HepG2 (cell line): ENCODE measurements around the gene C19orf38. TPM values are rescaled to one million over a fixed set of nuclear protein-coding genes. Genes with fewer than 3 reads are reported as not detected.

ENCODE experiments used
- ATAC-seq: fragments of 200-7000 bp; cut with Tn5 transposase; 3 replicates; pipeline ENCODE4 v1.9.1; 2020; ENCODE audit warnings: mild to moderate bottlenecking, moderate library complexity
- BruUV-seq: library from RNA; stranded (reverse); fragments of 400-500 nt; replicated peaks from 2 replicates; lab custom pipeline; 2021; lab: Mats Ljungman, UMichigan
- CTCF ChIA-PET: fragments of 300-600 bp; formaldehyde crosslinking; extraction: SDS; loops from one replicate; lab custom pipeline; 2021; ENCODE audit warnings: low total read pairs, inconsistent platforms, low intra/inter-chr PET ratio; lab: Yijun Ruan, JAX
- POLR2A ChIA-PET: fragments of 350-600 bp; sonication (Branson Sonifier 250); formaldehyde crosslinking; loops from one replicate; lab custom pipeline; 2020; ENCODE audit warnings: antibody characterized with exemption, inconsistent platforms; lab: Yijun Ruan, JAX
- DNase-seq: peaks from one replicate; pipeline ENCODE4 v3.0.0-alpha.2; 2015; ENCODE audit warnings: low spot score
- FAIRE-seq: peaks from 3 replicates; lab custom pipeline; 2011; peaks lifted over from hg19 to GRCh38; lab: Jason Lieb, UNC
- H2AFZ ChIP-seq: one replicate; pipeline ENCODE4 v1.6.1; 2011; ENCODE audit warnings: low read length, inconsistent platforms
- H3K27ac ChIP-seq: fragments of 300-600 bp; 3 replicates; pipeline ENCODE4 v1.8.0; 2011; ENCODE audit warnings: mixed run types, mild to moderate bottlenecking, mixed read lengths, low read length, inconsistent platforms; ENCODE audit not compliant: insufficient read depth; ENCODE audit errors: extremely low read length
- H3K27me3 ChIP-seq, 2 experiments: fragments of 200-600 bp in 1 of 2; 2 replicates in 1 of 2; 3 replicates in 1 of 2; pipeline versions ENCODE4 v1.6.0 to v1.8.0; 2011; ENCODE audit warnings: low read length in 2 of 2, mild to moderate bottlenecking in 2 of 2, moderate library complexity in 2 of 2, inconsistent platforms in 1 of 2; ENCODE audit not compliant: insufficient read depth in 2 of 2, control insufficient read depth in 1 of 2
- H3K36me3 ChIP-seq, 2 experiments: fragments of 200-600 bp in 1 of 2; replicated peaks in 1 of 2; 2 replicates in 1 of 2; 3 replicates in 1 of 2; pipeline versions ENCODE4 v1.5.1 to v1.8.0; 2011; ENCODE audit warnings: low read length in 2 of 2, inconsistent platforms in 1 of 2; ENCODE audit not compliant: insufficient read depth in 2 of 2, control insufficient read depth in 1 of 2
- H3K4me1 ChIP-seq: 2 replicates; pipeline ENCODE4 v1.5.1; 2012; ENCODE audit warnings: low read length, inconsistent platforms; ENCODE audit not compliant: insufficient read depth
- H3K4me2 ChIP-seq: 2 replicates; pipeline ENCODE4 v1.6.0; 2011; ENCODE audit warnings: low read depth, low read length, inconsistent platforms
- H3K4me3 ChIP-seq, 3 experiments: fragments of 200-600 bp in 1 of 3; sonication (generic), shearing (Covaris generic) in 1 of 3; replicated peaks in 1 of 3; 2 replicates each; pipeline ENCODE4 v1.5.1; 2011 to 2016; ENCODE audit warnings: low read length in 3 of 3, inconsistent platforms in 2 of 3, low read depth in 2 of 3, mild to moderate bottlenecking in 2 of 3, control low read depth in 1 of 3, mixed read lengths in 1 of 3; ENCODE audit not compliant: insufficient read depth in 1 of 3
- H3K79me2 ChIP-seq: one replicate; pipeline ENCODE4 v1.6.1; 2011; ENCODE audit warnings: low read length, inconsistent platforms; ENCODE audit not compliant: insufficient read depth
- H3K9ac ChIP-seq: 2 replicates; pipeline ENCODE4 v1.6.0; 2011; ENCODE audit warnings: mild to moderate bottlenecking, low read depth, low read length, inconsistent platforms; ENCODE audit not compliant: insufficient read depth
- H3K9me3 ChIP-seq: 2 replicates; pipeline ENCODE4 v1.5.1; 2012; ENCODE audit warnings: mild to moderate bottlenecking, low read length
- H4K20me1 ChIP-seq: 2 replicates; pipeline ENCODE4 v1.6.0; 2011; ENCODE audit warnings: inconsistent platforms, mild to moderate bottlenecking, low read length, moderate library complexity; ENCODE audit not compliant: insufficient read depth
- CEBPZ ChIP-seq: IDR thresholded peaks from 2 replicates; pipeline ENCODE4 v1.6.1; 2012; ENCODE audit warnings: low read length, improper control_type of control experiment
- ISL2 ChIP-seq: sonication (generic); formaldehyde crosslinking; IDR thresholded peaks from 2 replicates; pipeline ENCODE4 v1.5.0; 2020; ENCODE audit warnings: missing genetic modification reagents
- KLF12 ChIP-seq: sonication (generic); formaldehyde crosslinking; IDR thresholded peaks from 2 replicates; pipeline ENCODE4 v1.4.0; 2020; ENCODE audit warnings: missing genetic modification reagents, borderline replicate concordance
- NR2F6 ChIP-seq, 2 experiments: IDR thresholded peaks; 2 replicates each; pipeline ENCODE4 v1.6.1; 2016; ENCODE audit warnings: antibody characterized with exemption in 1 of 2, mild to moderate bottlenecking in 1 of 2
- POGZ ChIP-seq: sonication (generic); formaldehyde crosslinking; IDR thresholded peaks from 2 replicates; pipeline ENCODE4 v1.4.0; 2020; ENCODE audit warnings: mild to moderate bottlenecking, missing genetic modification reagents
- SCMH1 ChIP-seq: sonication (generic); formaldehyde crosslinking; IDR thresholded peaks from 2 replicates; pipeline ENCODE4 v1.9.0; 2021; ENCODE audit warnings: missing genetic modification reagents, mild to moderate bottlenecking, borderline replicate concordance
- SPEN ChIP-seq: sonication (generic); formaldehyde crosslinking; IDR thresholded peaks from 2 replicates; pipeline ENCODE4 v1.5.1; 2020; ENCODE audit warnings: low read depth, mild to moderate bottlenecking, missing genetic modification reagents
- ZBTB46 ChIP-seq: sonication (generic); formaldehyde crosslinking; IDR thresholded peaks from 2 replicates; pipeline ENCODE4 v1.4.0; 2020; ENCODE audit warnings: mild to moderate bottlenecking, missing genetic modification reagents, borderline replicate concordance
- ZFP36L1 ChIP-seq: sonication (generic); formaldehyde crosslinking; IDR thresholded peaks from 2 replicates; pipeline ENCODE4 v1.8.0; 2022; ENCODE audit warnings: mild to moderate bottlenecking, missing genetic modification reagents, moderate library complexity
- ZMYM3 ChIP-seq: sonication (generic); formaldehyde crosslinking; IDR thresholded peaks from 2 replicates; pipeline ENCODE4 v1.5.1; 2020; ENCODE audit warnings: mild to moderate bottlenecking, missing genetic modification reagents
- ZNF331 ChIP-seq: sonication (generic); formaldehyde crosslinking; IDR thresholded peaks from 2 replicates; pipeline ENCODE4 v1.4.0; 2020; ENCODE audit warnings: missing genetic modification reagents
- ZNF431 ChIP-seq: sonication (generic); formaldehyde crosslinking; IDR thresholded peaks from 2 replicates; pipeline ENCODE4 v1.9.0; 2022; ENCODE audit warnings: missing genetic modification reagents, low read depth, mild to moderate bottlenecking, borderline replicate concordance
- WGBS: methylation state at CpG from one replicate; pipeline ENCODE4 v1.1.6; 2017; ENCODE audit warnings: low lambda C conversion rate; 5-methylcytosine and 5-hydroxymethylcytosine counted together
- in situ Hi-C: cut with HindIII; loops from 2 replicates; pipeline ENCODE4 v1.10.0; 2017; ENCODE audit warnings: low pct_unique_long_range_greater_than_20kb; ENCODE audit not compliant: extremely low pct_ligation_motif_present
- intact Hi-C: fragments of 100-400 bp; cut with micrococcal nuclease; formaldehyde crosslinking; loops from one replicate; pipeline ENCODE4 v1.10.0; 2022; ENCODE audit not compliant: unreplicated experiment
- polyA plus RNA-seq, 8 experiments: library from polyadenylated mRNA; depleted of rRNA in 3 of 8; stranded (reverse) in 7 of 8; unstranded in 1 of 8; fragments of >200 nt; fragmentation: Illumina TruSeq in 4 of 8; extraction: Trizol in 4 of 8; gene quantifications; 2 replicates each; pipeline versions ENCODE4 v1.2.1 to v1.2.3, GENCODE V29; 2011 to 2016; ENCODE audit warnings: low read depth in 4 of 8, missing spikeins in 1 of 8, mixed read lengths in 1 of 8; ENCODE audit not compliant: insufficient read depth in 1 of 8
- total RNA-seq, 5 experiments: library from RNA; depleted of rRNA; stranded (reverse); fragments of >200 nt; fragmentation: Illumina TruSeq; extraction: Trizol; gene quantifications; 2 replicates each; pipeline ENCODE4 v1.2.3, GENCODE V29; 2016; ENCODE audit warnings: low read depth in 1 of 5
- TF ChIP-seq, protein P1 (sequence below): sonication (generic); formaldehyde crosslinking; IDR thresholded peaks from 2 replicates; pipeline ENCODE4 v1.5.0; 2020; ENCODE audit warnings: missing genetic modification reagents
- TF ChIP-seq, protein P2 (sequence below): sonication (generic); formaldehyde crosslinking; IDR thresholded peaks from 2 replicates; pipeline ENCODE4 v1.9.0; 2022; ENCODE audit warnings: low read depth, missing genetic modification reagents

The C19orf38 gene
- total and polyA plus RNA-seq, 2 of the 13 experiments (the other 11 are each of a cell fraction or from before 2014, with no cell fraction given), result 0.11 TPM; not detected in 1

DNA sequence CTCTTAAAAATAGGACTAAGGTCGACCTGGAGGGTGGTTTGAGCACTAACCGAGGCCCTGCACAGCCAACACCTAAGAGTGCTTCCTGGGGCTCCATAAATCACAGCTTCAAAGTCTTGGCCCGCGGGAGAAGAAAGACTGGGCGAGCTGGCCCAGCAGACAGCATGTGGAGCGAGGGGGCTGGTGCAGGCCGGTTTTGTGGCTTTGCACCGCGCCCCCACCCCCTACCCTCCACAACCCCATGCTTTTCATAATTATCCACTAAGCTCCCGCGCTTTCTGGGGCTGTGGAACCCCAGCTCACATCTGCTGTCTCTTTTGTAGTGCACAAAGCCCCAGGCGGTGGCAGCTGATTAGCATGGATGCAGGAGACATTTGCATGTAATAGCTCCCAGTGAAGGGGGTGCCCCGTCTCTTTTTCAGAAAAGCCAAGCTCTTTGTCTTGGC is 40.2 kb downstream of the C19orf38 start (continued):
- TF ChIP-seq CEBPZ, result no peak
- TF ChIP-seq ZNF331 (CRISPR knock-in tag), result no peak

DNA sequence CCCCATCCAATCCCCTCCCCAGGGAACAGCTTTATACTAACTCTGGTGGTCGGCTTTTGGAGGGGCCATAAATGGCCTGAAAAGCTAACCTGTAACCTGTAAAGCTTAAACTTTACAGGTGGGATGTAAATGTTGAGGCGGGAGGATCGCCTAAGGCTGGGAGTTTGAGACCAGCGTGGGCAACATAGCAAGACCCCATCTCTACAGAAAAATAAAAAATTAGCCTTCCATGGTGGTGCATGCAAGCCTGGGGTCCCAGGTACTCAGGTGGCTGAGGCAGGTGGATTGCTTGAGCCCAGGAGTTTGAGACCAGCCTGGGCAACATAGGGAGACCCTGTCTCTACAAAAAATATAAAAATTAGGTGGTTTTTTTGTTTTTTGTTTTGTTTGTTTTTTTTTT is 41.7 kb downstream of the C19orf38 start:
- POLR2A ChIA-PET, result no interaction called here
- DNase-seq, result no peak
- no peak for FAIRE-seq
- 100% methylated on average over 4 of the region's 4 CpGs for WGBS
- Histone ChIP-seq H3K36me3 (peaks cover 0 to 5% of the 10 kb centered on the region in 2 experiments; a peak in 3 of 5 replicates), H3K27me3 (no peaks in the 10 kb centered on the region), H3K4me3 (no peak overlapping the region), H3K9ac (no peak overlapping the region), H4K20me1 (peaks cover 8% of the 10 kb centered on the region), H3K27ac (no peak overlapping the region), H3K9me3 (no peaks in the 10 kb centered on the region), H3K4me2 (no peak overlapping the region), H2AFZ (no peak overlapping the region), H3K4me1 (no peaks in the 10 kb centered on the region), H3K79me2 (peaks cover 26% of the 10 kb centered on the region)
- ATAC-seq, result no peak
- intact Hi-C loops (no loop called here), in situ Hi-C loops (no loop called here)
- no TSS peak for BruUV-seq
- CTCF ChIA-PET, result no interaction called here
- no peak for TF ChIP-seq ZMYM3 (CRISPR knock-in tag)
- no peak for TF ChIP-seq ZBTB46 (CRISPR knock-in tag)
- no peak for TF ChIP-seq ZNF431 (CRISPR knock-in tag)
- TF ChIP-seq, protein P1, sequence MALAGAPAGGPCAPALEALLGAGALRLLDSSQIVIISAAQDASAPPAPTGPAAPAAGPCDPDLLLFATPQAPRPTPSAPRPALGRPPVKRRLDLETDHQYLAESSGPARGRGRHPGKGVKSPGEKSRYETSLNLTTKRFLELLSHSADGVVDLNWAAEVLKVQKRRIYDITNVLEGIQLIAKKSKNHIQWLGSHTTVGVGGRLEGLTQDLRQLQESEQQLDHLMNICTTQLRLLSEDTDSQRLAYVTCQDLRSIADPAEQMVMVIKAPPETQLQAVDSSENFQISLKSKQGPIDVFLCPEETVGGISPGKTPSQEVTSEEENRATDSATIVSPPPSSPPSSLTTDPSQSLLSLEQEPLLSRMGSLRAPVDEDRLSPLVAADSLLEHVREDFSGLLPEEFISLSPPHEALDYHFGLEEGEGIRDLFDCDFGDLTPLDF (CRISPR knock-in tag), result no peak
- no peak for TF ChIP-seq NR2F6 (IDR thresholded peaks at IDR 0.05)
- no peak for TF ChIP-seq NR2F6 (CRISPR knock-in tag; IDR thresholded peaks at IDR 0.05)
- no peak for TF ChIP-seq KLF12 (CRISPR knock-in tag)
- no peak for TF ChIP-seq POGZ (CRISPR knock-in tag)
- TF ChIP-seq SPEN (CRISPR knock-in tag), result no peak
- no peak for TF ChIP-seq SCMH1 (CRISPR knock-in tag)
- no peak for TF ChIP-seq ISL2 (CRISPR knock-in tag)
- TF ChIP-seq, protein P2, sequence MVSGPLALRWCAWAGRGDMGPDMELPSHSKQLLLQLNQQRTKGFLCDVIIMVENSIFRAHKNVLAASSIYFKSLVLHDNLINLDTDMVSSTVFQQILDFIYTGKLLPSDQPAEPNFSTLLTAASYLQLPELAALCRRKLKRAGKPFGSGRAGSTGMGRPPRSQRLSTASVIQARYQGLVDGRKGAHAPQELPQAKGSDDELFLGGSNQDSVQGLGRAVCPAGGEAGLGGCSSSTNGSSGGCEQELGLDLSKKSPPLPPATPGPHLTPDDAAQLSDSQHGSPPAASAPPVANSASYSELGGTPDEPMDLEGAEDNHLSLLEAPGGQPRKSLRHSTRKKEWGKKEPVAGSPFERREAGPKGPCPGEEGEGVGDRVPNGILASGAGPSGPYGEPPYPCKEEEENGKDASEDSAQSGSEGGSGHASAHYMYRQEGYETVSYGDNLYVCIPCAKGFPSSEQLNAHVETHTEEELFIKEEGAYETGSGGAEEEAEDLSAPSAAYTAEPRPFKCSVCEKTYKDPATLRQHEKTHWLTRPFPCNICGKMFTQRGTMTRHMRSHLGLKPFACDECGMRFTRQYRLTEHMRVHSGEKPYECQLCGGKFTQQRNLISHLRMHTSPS (CRISPR knock-in tag), result no peak
- TF ChIP-seq ZFP36L1, result no peak
